Prostate gland (tissue), 2 donors: ENCODE data around the gene CNST. TPM values are rescaled to one million over a fixed set of nuclear protein-coding genes. Genes with fewer than 3 reads are reported as not detected.
"Not testable (repeated sequence)": the region's sequence is repeated elsewhere in the genome, so short reads cannot be mapped to it uniquely, and the experiment has no call there.

ENCODE experiments used
- DNase-seq: peaks from one replicate; pipeline ENCODE4 v3.0.0-alpha.2; 2019; ENCODE audit warnings: low spot score
- H3K27ac ChIP-seq, 2 donors: fragments of 200-600 bp; sonication (generic); 2 replicates each; pipeline ENCODE4 v1.5.1; 2017 to 2019
- H3K27me3 ChIP-seq: fragments of 200-600 bp; sonication (generic); replicated peaks from 2 replicates; pipeline ENCODE4 v1.5.1; 2019; ENCODE audit not compliant: insufficient read depth
- H3K36me3 ChIP-seq, 2 donors: fragments of 200-600 bp; sonication (generic); 1 replicate in 1 of 2; 2 replicates in 1 of 2; pipeline versions ENCODE4 v1.5.1 to v1.8.1; 2017 to 2019
- H3K4me1 ChIP-seq: fragments of 200-600 bp; sonication (generic); replicated peaks from 2 replicates; pipeline ENCODE4 v1.5.1; 2019
- H3K4me3 ChIP-seq, 2 donors: fragments of 200-600 bp; sonication (generic); 2 replicates each; pipeline ENCODE4 v1.5.1; 2017 to 2019
- H3K9me3 ChIP-seq: fragments of 200-600 bp; sonication (generic); 2 replicates; pipeline ENCODE4 v1.5.1; 2017
- POLR2AphosphoS5 ChIP-seq: sonication (generic); formaldehyde crosslinking; IDR thresholded peaks from one replicate; pipeline ENCODE4 v1.6.1; 2017; ENCODE audit warnings: antibody characterized with exemption
- WGBS: methylation state at CpG from one replicate; pipeline ENCODE4 v1.1.5; 2018; 5-methylcytosine and 5-hydroxymethylcytosine counted together
- intact Hi-C: fragments of 100-400 bp; cut with DNase I; formaldehyde crosslinking; loops from one replicate; pipeline ENCODE4 v1.14.2; 2022
- small RNA-seq, 2 donors: library from RNA; depleted of rRNA; stranded (forward); fragments of <200 nt; gene quantifications; one replicate each; pipeline ENCODE3, GENCODE V24; 2016
- total RNA-seq, 2 donors: library from RNA; depleted of rRNA; stranded (reverse); fragments of >200 nt; gene quantifications; one replicate each; pipeline ENCODE4 v1.1.0, GENCODE V29; 2016

Gene CNST
- total RNA-seq, 2 donors from 2014 or later: 19.4 to 52.6 TPM

- Histone ChIP-seq H3K4me3 (no peak overlapping the region), H3K4me1 (no peaks in the 10 kb centered on the region), H3K27me3 (no peaks in the 10 kb centered on the region), H3K9me3 (no peaks in the 10 kb centered on the region), H3K36me3 (no peaks in the 10 kb centered on the region), H3K27ac (no peak overlapping the region)
- 66% methylated on average over 3 of the region's 3 CpGs for WGBS
- TF ChIP-seq POLR2AphosphoS5: no peak
- DNase-seq: no peak
- intact Hi-C loops: no loop called here
Observed at GRCh38 chr1:246711548-246712003, 145.3 kb downstream of the CNST start.

- DNase-seq, H3K9me3 ChIP-seq, H3K4me1 ChIP-seq, H3K4me3 ChIP-seq, intact Hi-C loops, H3K36me3 ChIP-seq, H3K27ac ChIP-seq, H3K27me3 ChIP-seq: not testable (repeated sequence)
- WGBS: 87% methylated on average over 5 of the region's 5 CpGs
Observed at GRCh38 chr1:246712428-246712827, 146.2 kb downstream of the CNST start.

Small RNA genes within 50 kb of the gene (small RNA-seq; reads per million reads assigned to genes)
- gene AL356583.2: 0 reads per million in 2 donors
- 0 reads per million in 2 donors for gene AL591623.2

Other genes starting within 250 kb of the CNST start
- gene SMYD3, start 59.2 kb upstream of the CNST start, total RNA-seq: 10 to 100 TPM; 19.8 to 23.9 TPM
- 10 to 100 TPM; 10.3 to 15.1 TPM for gene TFB2M, start 195 bp upstream of the CNST start, total RNA-seq
- gene SCCPDH, start 158.0 kb downstream of the CNST start, total RNA-seq: 10 to 100 TPM; 49.6 to 67.4 TPM